Neural progenitor cell (in vitro differentiated cells): ENCODE data around the gene SNRNP200.

Experiments used
- EZH2 ChIP-seq: fragments of 200-600 bp; sonication (generic); IDR thresholded peaks from 2 replicates; pipeline ENCODE4 v1.6.1; 2017; ENCODE audit warnings: antibody characterized with exemption, mild to moderate bottlenecking, moderate library complexity
- EZH2phosphoT487 ChIP-seq: fragments of 200-600 bp; sonication (generic); IDR thresholded peaks from 2 replicates; pipeline ENCODE4 v1.6.1; 2017; ENCODE audit warnings: antibody characterized with exemption
- TF ChIP-seq, protein P1 (sequence below): fragments of 200-600 bp; sonication (generic); IDR thresholded peaks from 2 replicates; pipeline ENCODE4 v1.5.1; 2017; ENCODE audit warnings: antibody characterized with exemption, mild to moderate bottlenecking

DNA sequence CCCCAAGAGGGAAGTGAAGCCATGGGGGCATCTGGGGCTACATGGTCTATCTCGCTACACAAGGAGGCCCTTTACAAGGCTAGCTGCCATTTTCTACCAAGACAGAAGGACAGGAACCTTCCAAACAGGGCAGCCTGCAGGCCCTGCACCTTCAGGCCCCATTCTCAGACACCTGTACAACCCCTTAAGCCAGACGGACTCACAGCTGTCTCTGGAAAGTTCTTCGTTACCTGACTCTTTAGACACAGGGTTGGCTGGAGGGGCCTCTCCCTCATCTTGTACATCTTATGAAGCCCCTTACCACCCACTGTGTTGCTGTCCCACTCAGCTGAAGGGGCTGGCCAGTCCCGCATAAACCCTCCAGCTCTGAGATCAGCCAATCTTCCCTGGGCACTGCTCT, 56.7 kb downstream of the SNRNP200 start:
- TF ChIP-seq EZH2 (no peak), EZH2phosphoT487 (no peak)
- TF ChIP-seq, protein P1, sequence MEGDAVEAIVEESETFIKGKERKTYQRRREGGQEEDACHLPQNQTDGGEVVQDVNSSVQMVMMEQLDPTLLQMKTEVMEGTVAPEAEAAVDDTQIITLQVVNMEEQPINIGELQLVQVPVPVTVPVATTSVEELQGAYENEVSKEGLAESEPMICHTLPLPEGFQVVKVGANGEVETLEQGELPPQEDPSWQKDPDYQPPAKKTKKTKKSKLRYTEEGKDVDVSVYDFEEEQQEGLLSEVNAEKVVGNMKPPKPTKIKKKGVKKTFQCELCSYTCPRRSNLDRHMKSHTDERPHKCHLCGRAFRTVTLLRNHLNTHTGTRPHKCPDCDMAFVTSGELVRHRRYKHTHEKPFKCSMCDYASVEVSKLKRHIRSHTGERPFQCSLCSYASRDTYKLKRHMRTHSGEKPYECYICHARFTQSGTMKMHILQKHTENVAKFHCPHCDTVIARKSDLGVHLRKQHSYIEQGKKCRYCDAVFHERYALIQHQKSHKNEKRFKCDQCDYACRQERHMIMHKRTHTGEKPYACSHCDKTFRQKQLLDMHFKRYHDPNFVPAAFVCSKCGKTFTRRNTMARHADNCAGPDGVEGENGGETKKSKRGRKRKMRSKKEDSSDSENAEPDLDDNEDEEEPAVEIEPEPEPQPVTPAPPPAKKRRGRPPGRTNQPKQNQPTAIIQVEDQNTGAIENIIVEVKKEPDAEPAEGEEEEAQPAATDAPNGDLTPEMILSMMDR = no peak
